ENCODE measurements around the gene NR1D1. TPM values are rescaled to one million over a fixed set of nuclear protein-coding genes. Genes with fewer than 3 reads are reported as not detected.
A peak's percentile ranks its signal among the peaks of the same experiment; 100 is the strongest.

Gene NR1D1
- total RNA-seq, 2 donors from 2014 or later, result 2.3 to 5.9 TPM

GRCh38 chr17:40075942-40076498 is 24.4 kb downstream of the NR1D1 start:
- TF ChIP-seq CTCF (IDR thresholded peaks at IDR 0.05) (no peak), POLR2A (IDR thresholded peaks at IDR 0.05) (no peak)
- Histone ChIP-seq H3K9me3 (no peaks in the 10 kb centered on the region), H3K27ac (peak overlapping the region; percentile 90 to 98 (median 98)), H3K27me3 (no peaks in the 10 kb centered on the region), H3K4me3 (no peak overlapping the region), H3K4me1 (peaks cover 65% of the 10 kb centered on the region), H3K36me3 (replicated peaks in 1 of 2; ENCODE audit: insufficient read depth in 1 of 2, low read depth in 2 of 2) (no peaks in the 10 kb centered on the region)
- intact Hi-C loops (cut with DNase I), result no loop called here
- no peak for ATAC-seq
- WGBS, 2 donors, result 28 to 42% methylated on average over 2 to 8 of the region's 8 CpGs
- no peak for DNase-seq

- peak; percentile 76 to 98 (median 89) for TF ChIP-seq CTCF (IDR thresholded peaks at IDR 0.05)
- peak in 2 of 3 donors; percentile 47 to 51 for TF ChIP-seq POLR2A (IDR thresholded peaks at IDR 0.05)
- Histone ChIP-seq H3K4me3 (no peak overlapping the region), H3K27me3 (no peaks in the 10 kb centered on the region), H3K4me1 (peaks cover 70% of the 10 kb centered on the region), H3K9me3 (no peaks in the 10 kb centered on the region), H3K36me3 (replicated peaks in 1 of 2; ENCODE audit: insufficient read depth in 1 of 2, low read depth in 2 of 2) (no peaks in the 10 kb centered on the region), H3K27ac (peak overlapping the region; percentile 90 to 98 (median 98))
- 0 to 4% methylated on average over 2 to 11 of the region's 11 CpGs for WGBS, 2 donors
- intact Hi-C loops (cut with DNase I), result no loop called here
- DNase-seq (peak; percentile 93 to 98 (median 96)), ATAC-seq (peak; percentile 81)
Observed at GRCh38 chr17:40075201-40075941, 25.0 kb downstream of the NR1D1 start.

- Histone ChIP-seq H3K36me3 (replicated peaks in 1 of 2; ENCODE audit: insufficient read depth in 1 of 2, low read depth in 2 of 2) (no peaks in the 10 kb centered on the region), H3K27me3 (no peaks in the 10 kb centered on the region), H3K4me3 (no peak overlapping the region), H3K4me1 (peaks cover 75% of the 10 kb centered on the region), H3K27ac (peak overlapping the region; percentile 90 to 98 (median 98)), H3K9me3 (no peaks in the 10 kb centered on the region)
- DNase-seq (no peak), ATAC-seq (peak; percentile 17)
- intact Hi-C loops (cut with DNase I), result no loop called here
- 29 to 36% methylated on average over 6 of the region's 6 CpGs for WGBS, 2 donors
- TF ChIP-seq CTCF (IDR thresholded peaks at IDR 0.05) (no peak), POLR2A (IDR thresholded peaks at IDR 0.05) (no peak)
Observed at GRCh38 chr17:40074871-40075200, 25.6 kb downstream of the NR1D1 start.

GRCh38 chr17:40074175-40074512 is 26.2 kb downstream of the NR1D1 start:
- Histone ChIP-seq H3K27me3 (no peaks in the 10 kb centered on the region), H3K36me3 (replicated peaks in 1 of 2; ENCODE audit: insufficient read depth in 1 of 2, low read depth in 2 of 2) (no peaks in the 10 kb centered on the region), H3K27ac (peak overlapping the region; percentile 90 to 98 (median 98)), H3K4me1 (peaks cover 82% of the 10 kb centered on the region), H3K4me3 (no peak overlapping the region), H3K9me3 (no peaks in the 10 kb centered on the region)
- TF ChIP-seq CTCF (IDR thresholded peaks at IDR 0.05) (no peak), POLR2A (IDR thresholded peaks at IDR 0.05) (no peak)
- intact Hi-C loops (cut with DNase I), result no loop called here
- DNase-seq (no peak), ATAC-seq (no peak)
- 84 to 86% methylated on average over 7 to 8 of the region's 8 CpGs for WGBS, 2 donors

Measured in body of pancreas (tissue), 4 donors.